ENCODE results near the gene PIK3C3.

PIK3C3 gene

DNA sequence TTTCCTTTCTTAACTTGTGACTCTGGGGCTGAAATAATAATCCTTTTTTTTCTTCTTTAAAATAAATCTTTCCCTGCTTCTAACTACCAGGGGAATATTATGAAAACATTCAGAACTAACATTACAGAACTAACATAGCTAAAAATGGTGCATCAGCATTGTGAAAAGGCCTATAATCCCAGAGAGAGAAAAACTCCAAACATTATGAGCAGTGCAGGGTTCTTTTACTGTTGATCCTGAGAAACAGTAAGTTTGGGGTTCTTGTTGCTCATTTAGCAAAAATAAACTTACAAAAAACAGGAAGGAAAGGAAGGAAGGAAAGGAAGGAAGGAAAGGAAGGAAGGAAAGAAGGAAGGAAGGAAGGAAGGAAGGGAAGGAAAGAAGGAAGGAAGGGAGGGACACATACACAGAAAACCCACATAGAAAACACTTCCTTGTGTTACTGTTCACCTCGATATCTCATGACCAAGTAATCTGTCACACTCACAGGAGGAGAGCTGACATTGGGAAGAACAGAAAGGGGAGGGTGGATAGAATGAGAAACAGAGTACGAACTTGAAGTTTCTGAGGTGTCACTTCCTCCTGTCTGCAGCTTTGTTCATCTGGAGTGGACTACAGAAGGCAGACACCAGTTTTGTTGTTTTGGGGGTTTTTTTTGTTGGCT, 18.4 kb upstream of the PIK3C3 start:
- no peaks in the 10 kb centered on the region for H3K27me3 ChIP-seq (ENCODE audit: insufficient read depth, low read length)
- no peaks in the 10 kb centered on the region for H3K9me3 ChIP-seq (ENCODE audit: insufficient read depth, low read depth, low read length)
- no peak overlapping the region for H3K27ac ChIP-seq (ENCODE audit: low read length)
- no peak overlapping the region for H3K4me3 ChIP-seq (ENCODE audit: low read length)
- no peaks in the 10 kb centered on the region; the same call in none of the 2 replicates for H3K4me1 ChIP-seq (ENCODE audit: insufficient read depth, low read length)
- no peak overlapping the region for H3K9ac ChIP-seq (ENCODE audit: low read depth, low read length)
- H3K36me3 ChIP-seq (ENCODE audit: insufficient read depth, low read depth, low read length): no peaks in the 10 kb centered on the region

GRCh38 chr18:41938445-41938844, 16.6 kb upstream of the PIK3C3 start:
- no peak overlapping the region for H3K9ac ChIP-seq (ENCODE audit: low read depth, low read length)
- no peak overlapping the region for H3K27ac ChIP-seq (ENCODE audit: low read length)

GRCh38 chr18:41939326-41939725, 15.7 kb upstream of the PIK3C3 start:
- no peak overlapping the region for H3K9ac ChIP-seq (ENCODE audit: low read depth, low read length)
- H3K27ac ChIP-seq (ENCODE audit: low read length): no peak overlapping the region
- H3K4me3 ChIP-seq (ENCODE audit: low read length): no peak overlapping the region
- H3K36me3 ChIP-seq (ENCODE audit: insufficient read depth, low read depth, low read length): no peaks in the 10 kb centered on the region
- no peaks in the 10 kb centered on the region for H3K9me3 ChIP-seq (ENCODE audit: insufficient read depth, low read depth, low read length)
- no peaks in the 10 kb centered on the region for H3K27me3 ChIP-seq (ENCODE audit: insufficient read depth, low read length)
- no peaks in the 10 kb centered on the region; the same call in none of the 2 replicates for H3K4me1 ChIP-seq (ENCODE audit: insufficient read depth, low read length)

More at GRCh38 chr18:41938445-41938844, 16.6 kb upstream of the PIK3C3 start:
- Histone ChIP-seq H3K4me1 (ENCODE audit: insufficient read depth, low read length) (no peaks in the 10 kb centered on the region; the same call in none of the 2 replicates), H3K4me3 (ENCODE audit: low read length) (no peak overlapping the region), H3K9me3 (ENCODE audit: insufficient read depth, low read depth, low read length) (no peaks in the 10 kb centered on the region), H3K36me3 (ENCODE audit: insufficient read depth, low read depth, low read length) (no peaks in the 10 kb centered on the region), H3K27me3 (ENCODE audit: insufficient read depth, low read length) (no peaks in the 10 kb centered on the region)

- H3K9ac ChIP-seq (ENCODE audit: low read depth, low read length): no peak overlapping the region
- no peaks in the 10 kb centered on the region for H3K9me3 ChIP-seq (ENCODE audit: insufficient read depth, low read depth, low read length)
- H3K4me1 ChIP-seq (ENCODE audit: insufficient read depth, low read length): no peaks in the 10 kb centered on the region; the same call in 1 of the 2 replicates
- no peaks in the 10 kb centered on the region for H3K27me3 ChIP-seq (ENCODE audit: insufficient read depth, low read length)
- no peak overlapping the region for H3K27ac ChIP-seq (ENCODE audit: low read length)
- no peak overlapping the region for H3K4me3 ChIP-seq (ENCODE audit: low read length)
- H3K36me3 ChIP-seq (ENCODE audit: insufficient read depth, low read depth, low read length): no peaks in the 10 kb centered on the region
These were observed 14.4 kb upstream of the PIK3C3 start for GRCh38 chr18:41940506-41941215.

DNA sequence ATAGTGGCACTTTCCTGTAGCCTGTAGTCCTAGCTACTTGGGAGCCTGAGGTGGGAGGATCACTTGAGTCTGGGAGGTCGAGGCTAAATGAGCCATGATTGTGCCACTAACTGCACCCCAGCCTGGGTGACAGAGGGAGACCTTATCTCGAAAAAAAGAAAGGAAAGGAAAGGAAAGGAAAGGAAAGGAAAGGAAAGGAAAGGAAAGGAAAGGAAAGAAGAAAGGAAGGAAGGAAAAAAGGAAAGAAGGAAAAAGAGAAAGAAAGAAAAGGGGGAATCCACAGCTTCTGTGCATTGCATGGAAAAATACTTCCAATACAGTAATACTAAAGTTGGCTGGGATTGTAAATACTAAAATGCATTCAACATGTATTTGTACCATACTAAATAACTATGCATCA, 12.8 kb upstream of the PIK3C3 start:
- H3K4me3 ChIP-seq (ENCODE audit: low read length): no peak overlapping the region
- H3K36me3 ChIP-seq (ENCODE audit: insufficient read depth, low read depth, low read length): no peaks in the 10 kb centered on the region
- H3K27me3 ChIP-seq (ENCODE audit: insufficient read depth, low read length): no peaks in the 10 kb centered on the region
- no peak overlapping the region for H3K27ac ChIP-seq (ENCODE audit: low read length)
- H3K4me1 ChIP-seq (ENCODE audit: insufficient read depth, low read length): no peaks in the 10 kb centered on the region
- no peak overlapping the region for H3K9ac ChIP-seq (ENCODE audit: low read depth, low read length)
- H3K9me3 ChIP-seq (ENCODE audit: insufficient read depth, low read depth, low read length): no peaks in the 10 kb centered on the region

- H3K27ac ChIP-seq (ENCODE audit: low read length): no peak overlapping the region
- H3K4me3 ChIP-seq (ENCODE audit: low read length): no peak overlapping the region
- no peak overlapping the region for H3K9ac ChIP-seq (ENCODE audit: low read depth, low read length)
- peaks cover 20% of the 10 kb centered on the region; the same call in 1 of the 2 replicates for H3K27me3 ChIP-seq (ENCODE audit: insufficient read depth, low read length)
- H3K36me3 ChIP-seq (ENCODE audit: insufficient read depth, low read depth, low read length): no peaks in the 10 kb centered on the region
- no peaks in the 10 kb centered on the region for H3K9me3 ChIP-seq (ENCODE audit: insufficient read depth, low read depth, low read length)
- H3K4me1 ChIP-seq (ENCODE audit: insufficient read depth, low read length): no peaks in the 10 kb centered on the region
These were observed 6.4 kb upstream of the PIK3C3 start for GRCh38 chr18:41948544-41949110.

GRCh38 chr18:41949206-41949920, 5.7 kb upstream of the PIK3C3 start:
- Histone ChIP-seq H3K27ac (ENCODE audit: low read length) (no peak overlapping the region), H3K9ac (ENCODE audit: low read depth, low read length) (no peak overlapping the region), H3K9me3 (ENCODE audit: insufficient read depth, low read depth, low read length) (no peaks in the 10 kb centered on the region), H3K4me3 (ENCODE audit: low read length) (no peak overlapping the region), H3K4me1 (ENCODE audit: insufficient read depth, low read length) (no peaks in the 10 kb centered on the region), H3K36me3 (ENCODE audit: insufficient read depth, low read depth, low read length) (no peaks in the 10 kb centered on the region), H3K27me3 (ENCODE audit: insufficient read depth, low read length) (peaks cover 20% of the 10 kb centered on the region; the same call in 1 of the 2 replicates)

DNA sequence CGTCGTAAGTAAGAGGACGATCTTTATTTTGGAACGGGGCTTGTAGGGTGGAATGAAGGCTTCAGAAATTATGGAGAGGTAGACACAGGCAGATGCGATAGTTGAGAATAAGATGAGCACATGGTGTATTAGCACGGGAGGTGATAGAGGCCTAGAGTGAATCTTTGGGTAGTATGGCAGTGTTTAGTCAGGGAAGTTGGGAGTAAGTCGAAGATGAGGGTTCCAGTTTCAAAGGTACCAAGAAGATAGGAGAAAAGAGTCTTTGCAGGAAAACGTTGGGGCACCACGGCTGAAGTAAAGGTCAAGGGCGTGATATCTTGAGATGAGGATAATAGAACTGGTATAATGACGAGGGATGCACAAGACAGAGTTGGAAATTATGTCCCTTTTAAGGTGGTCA, 654 bp downstream of the PIK3C3 start:
- H3K27me3 ChIP-seq (ENCODE audit: insufficient read depth, low read length): peaks cover 20% of the 10 kb centered on the region; the same call in 1 of the 2 replicates
- peak overlapping the region; percentile 86 for H3K9ac ChIP-seq (ENCODE audit: low read depth, low read length)
- H3K9me3 ChIP-seq (ENCODE audit: insufficient read depth, low read depth, low read length): no peaks in the 10 kb centered on the region
- 0 out of 2 replicates have a peak, but pooled peaks cover 5% of the 10 kb centered on the region for H3K4me1 ChIP-seq (ENCODE audit: insufficient read depth, low read length)
- H3K36me3 ChIP-seq (ENCODE audit: insufficient read depth, low read depth, low read length): peaks cover 28% of the 10 kb centered on the region
- no peak overlapping the region for H3K27ac ChIP-seq (ENCODE audit: low read length)
- peak overlapping the region; percentile 100 for H3K4me3 ChIP-seq (ENCODE audit: low read length)

DNA sequence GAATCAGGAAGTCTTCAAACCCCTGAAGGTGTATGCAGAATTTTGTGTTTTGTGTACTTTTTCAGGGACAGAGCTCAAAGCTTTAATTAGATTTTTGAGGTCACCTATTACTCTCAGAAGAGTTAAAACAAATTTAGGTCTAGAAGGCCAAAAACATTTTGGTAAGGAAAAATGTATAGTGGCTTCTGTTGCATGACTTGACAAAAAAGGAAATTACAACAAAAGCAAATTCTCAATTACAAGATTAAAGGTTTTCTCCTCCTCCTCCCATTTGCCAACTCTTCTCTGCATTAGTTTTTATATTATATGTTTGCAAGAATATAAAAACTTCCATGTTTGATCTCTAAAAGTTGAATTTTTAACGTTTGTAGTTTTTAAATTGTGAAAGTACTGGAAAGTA, 4.0 kb downstream of the PIK3C3 start:
- Histone ChIP-seq H3K4me3 (ENCODE audit: low read length) (no peak overlapping the region), H3K4me1 (ENCODE audit: insufficient read depth, low read length) (0 out of 2 replicates have a peak, but pooled peaks cover 5% of the 10 kb centered on the region), H3K36me3 (ENCODE audit: insufficient read depth, low read depth, low read length) (peaks cover 53% of the 10 kb centered on the region), H3K9ac (ENCODE audit: low read depth, low read length) (no peak overlapping the region), H3K9me3 (ENCODE audit: insufficient read depth, low read depth, low read length) (no peaks in the 10 kb centered on the region), H3K27ac (ENCODE audit: low read length) (no peak overlapping the region), H3K27me3 (ENCODE audit: insufficient read depth, low read length) (no peaks in the 10 kb centered on the region)

DNA sequence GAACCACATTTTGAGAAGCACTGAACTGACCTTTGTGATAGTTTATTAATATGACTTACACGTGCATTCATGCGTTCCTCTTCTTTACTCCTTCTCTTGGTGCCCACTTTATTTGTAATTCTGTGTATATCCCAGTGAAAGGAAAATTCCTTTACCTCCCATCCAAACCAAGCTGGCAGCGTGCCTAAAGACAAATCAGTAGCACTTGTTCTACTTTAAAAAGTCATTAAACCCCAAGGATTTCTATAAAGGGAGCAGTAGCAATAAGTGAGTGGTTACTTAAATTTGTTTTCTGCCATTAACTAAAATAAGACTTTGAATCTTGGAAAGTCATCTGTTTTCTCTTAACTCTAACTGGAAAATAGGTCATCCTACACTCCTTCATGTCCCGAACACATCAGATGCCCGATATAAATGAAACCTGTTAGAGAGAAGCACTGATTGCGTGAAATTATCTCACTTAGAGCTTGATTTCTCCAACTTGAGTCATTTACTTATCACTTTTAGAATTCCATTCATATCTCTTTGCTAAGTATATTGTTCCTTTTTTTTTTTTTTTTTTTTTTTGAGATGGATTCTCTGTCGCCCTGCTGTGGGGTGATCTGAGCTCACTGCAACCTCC, 10.7 kb downstream of the PIK3C3 start:
- no peaks in the 10 kb centered on the region for H3K4me1 ChIP-seq (ENCODE audit: insufficient read depth, low read length)
- H3K36me3 ChIP-seq (ENCODE audit: insufficient read depth, low read depth, low read length): peaks cover 67% of the 10 kb centered on the region
- H3K27ac ChIP-seq (ENCODE audit: low read length): no peak overlapping the region
- no peak overlapping the region for H3K9ac ChIP-seq (ENCODE audit: low read depth, low read length)
- no peak overlapping the region for H3K4me3 ChIP-seq (ENCODE audit: low read length)
- no peaks in the 10 kb centered on the region for H3K9me3 ChIP-seq (ENCODE audit: insufficient read depth, low read depth, low read length)
- H3K27me3 ChIP-seq (ENCODE audit: insufficient read depth, low read length): no peaks in the 10 kb centered on the region

DNA sequence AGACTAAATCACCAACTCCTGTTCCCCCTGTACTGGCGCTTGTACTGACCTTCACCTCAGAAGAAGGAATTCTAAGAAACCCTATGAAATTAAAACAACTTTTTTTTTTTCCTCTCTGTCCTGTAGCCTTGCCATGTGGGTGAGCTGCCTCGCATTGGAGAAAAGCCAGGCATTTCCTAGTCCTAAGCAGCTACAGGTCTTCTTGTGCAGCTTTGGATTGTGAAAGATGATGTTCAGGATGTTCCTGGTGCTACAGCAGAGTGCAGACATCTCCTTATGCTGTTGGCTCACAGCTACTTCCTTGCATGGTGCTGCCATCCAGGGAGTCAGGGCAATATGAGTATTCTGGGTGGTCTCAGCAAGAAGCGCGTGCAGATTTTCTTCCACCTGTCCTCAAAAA, 11.9 kb downstream of the PIK3C3 start:
- no peaks in the 10 kb centered on the region for H3K4me1 ChIP-seq (ENCODE audit: insufficient read depth, low read length)
- H3K36me3 ChIP-seq (ENCODE audit: insufficient read depth, low read depth, low read length): peaks cover 69% of the 10 kb centered on the region
- no peak overlapping the region for H3K27ac ChIP-seq (ENCODE audit: low read length)
- H3K27me3 ChIP-seq (ENCODE audit: insufficient read depth, low read length): no peaks in the 10 kb centered on the region
- no peak overlapping the region for H3K4me3 ChIP-seq (ENCODE audit: low read length)
- H3K9ac ChIP-seq (ENCODE audit: low read depth, low read length): no peak overlapping the region
- no peaks in the 10 kb centered on the region for H3K9me3 ChIP-seq (ENCODE audit: insufficient read depth, low read depth, low read length)
